ENCODE results near the gene SRRT. TPM values are rescaled to one million over a fixed set of nuclear protein-coding genes. Genes with fewer than 3 reads are reported as not detected.
A peak's percentile ranks its signal among the peaks of the same experiment; 100 is the strongest.

SRRT gene
- total and polyA plus RNA-seq, 10 of the 15 experiments (the other 5 are each of a cell fraction or from before 2014, with no cell fraction given), result 11.1 to 254 (median 111) TPM

- intact Hi-C loops (cut with micrococcal nuclease; ENCODE audit: unreplicated experiment), result loop anchor here (5.0 kb wide), 1 partner anchor 35 kb away; no protein-coding TSS in a partner anchor
- H3K9ac ChIP-seq (ENCODE audit: control insufficient read depth, insufficient read depth, low read length), result no peak overlapping the region; the same call in 1 of the 2 replicates
- peak overlapping the region; percentile 100 for H2AFZ ChIP-seq (ENCODE audit: control insufficient read depth, low read depth, low read length)
- H3K27ac ChIP-seq (ENCODE audit: control insufficient read depth, insufficient read depth), result no peak overlapping the region
- no peaks in the 10 kb centered on the region for H3K9me3 ChIP-seq (replicated peaks; ENCODE audit: control insufficient read depth, insufficient read depth, low read length)
- H4K20me1 ChIP-seq (ENCODE audit: control insufficient read depth, insufficient read depth), result no peaks in the 10 kb centered on the region
- no peaks in the 10 kb centered on the region for H3K79me2 ChIP-seq (ENCODE audit: control insufficient read depth, insufficient read depth, low read length)
- BruUV-seq (replicated peaks), result no TSS peak
- DNase-seq (ENCODE audit: low read depth, low spot score) (peak; percentile 31), FAIRE-seq (peak; percentile 59), ATAC-seq (peak; percentile 97)
- CTCF ChIA-PET, result no interaction called here
- in situ Hi-C loops (cut with MboI), result no loop called here
- RAD21 ChIA-PET (ENCODE audit: unreplicated experiment), result no interaction called here
- peak overlapping the region; percentile 98 for H3K4me2 ChIP-seq (ENCODE audit: control insufficient read depth, insufficient read depth)
- SMC1A ChIA-PET (ENCODE audit: uncharacterized antibody, unreplicated experiment), result no interaction called here
- POLR2A ChIA-PET, result no interaction called here
- H3K27me3 ChIP-seq (replicated peaks in 1 of 2; ENCODE audit: control insufficient read depth in 2 of 2, insufficient read depth in 2 of 2, low read length in 1 of 2), result no peaks in the 10 kb centered on the region
- 0 out of 2 replicates have a peak overlapping the region, but pooled peaks have one; percentile 5 for H3K4me3 ChIP-seq
- WGBS (ENCODE audit: insufficient coverage, insufficient replicate concordance, low lambda C conversion rate, missing lambda C conversion rate), result 19% methylated on average over 37 of the region's 37 CpGs
- no peaks in the 10 kb centered on the region for H3K36me3 ChIP-seq (ENCODE audit: control insufficient read depth in 2 of 2, insufficient read depth in 2 of 2, low read length in 1 of 2)
- no peaks in the 10 kb centered on the region; the same call in 1 of the 2 replicates for H3K4me1 ChIP-seq (ENCODE audit: control insufficient read depth, insufficient read depth, low read length)
- TF ChIP-seq, protein P1, sequence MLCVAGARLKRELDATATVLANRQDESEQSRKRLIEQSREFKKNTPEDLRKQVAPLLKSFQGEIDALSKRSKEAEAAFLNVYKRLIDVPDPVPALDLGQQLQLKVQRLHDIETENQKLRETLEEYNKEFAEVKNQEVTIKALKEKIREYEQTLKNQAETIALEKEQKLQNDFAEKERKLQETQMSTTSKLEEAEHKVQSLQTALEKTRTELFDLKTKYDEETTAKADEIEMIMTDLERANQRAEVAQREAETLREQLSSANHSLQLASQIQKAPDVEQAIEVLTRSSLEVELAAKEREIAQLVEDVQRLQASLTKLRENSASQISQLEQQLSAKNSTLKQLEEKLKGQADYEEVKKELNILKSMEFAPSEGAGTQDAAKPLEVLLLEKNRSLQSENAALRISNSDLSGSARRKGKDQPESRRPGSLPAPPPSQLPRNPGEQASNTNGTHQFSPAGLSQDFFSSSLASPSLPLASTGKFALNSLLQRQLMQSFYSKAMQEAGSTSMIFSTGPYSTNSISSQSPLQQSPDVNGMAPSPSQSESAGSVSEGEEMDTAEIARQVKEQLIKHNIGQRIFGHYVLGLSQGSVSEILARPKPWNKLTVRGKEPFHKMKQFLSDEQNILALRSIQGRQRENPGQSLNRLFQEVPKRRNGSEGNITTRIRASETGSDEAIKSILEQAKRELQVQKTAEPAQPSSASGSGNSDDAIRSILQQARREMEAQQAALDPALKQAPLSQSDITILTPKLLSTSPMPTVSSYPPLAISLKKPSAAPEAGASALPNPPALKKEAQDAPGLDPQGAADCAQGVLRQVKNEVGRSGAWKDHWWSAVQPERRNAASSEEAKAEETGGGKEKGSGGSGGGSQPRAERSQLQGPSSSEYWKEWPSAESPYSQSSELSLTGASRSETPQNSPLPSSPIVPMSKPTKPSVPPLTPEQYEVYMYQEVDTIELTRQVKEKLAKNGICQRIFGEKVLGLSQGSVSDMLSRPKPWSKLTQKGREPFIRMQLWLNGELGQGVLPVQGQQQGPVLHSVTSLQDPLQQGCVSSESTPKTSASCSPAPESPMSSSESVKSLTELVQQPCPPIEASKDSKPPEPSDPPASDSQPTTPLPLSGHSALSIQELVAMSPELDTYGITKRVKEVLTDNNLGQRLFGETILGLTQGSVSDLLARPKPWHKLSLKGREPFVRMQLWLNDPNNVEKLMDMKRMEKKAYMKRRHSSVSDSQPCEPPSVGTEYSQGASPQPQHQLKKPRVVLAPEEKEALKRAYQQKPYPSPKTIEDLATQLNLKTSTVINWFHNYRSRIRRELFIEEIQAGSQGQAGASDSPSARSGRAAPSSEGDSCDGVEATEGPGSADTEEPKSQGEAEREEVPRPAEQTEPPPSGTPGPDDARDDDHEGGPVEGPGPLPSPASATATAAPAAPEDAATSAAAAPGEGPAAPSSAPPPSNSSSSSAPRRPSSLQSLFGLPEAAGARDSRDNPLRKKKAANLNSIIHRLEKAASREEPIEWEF (IDR thresholded peaks at IDR 0.05; ENCODE audit: insufficient replicate concordance, low read depth, low read length), result no peak
- no peak for TF ChIP-seq BACH1 (IDR thresholded peaks at IDR 0.05; ENCODE audit: borderline replicate concordance)
- TF ChIP-seq, protein P2, sequence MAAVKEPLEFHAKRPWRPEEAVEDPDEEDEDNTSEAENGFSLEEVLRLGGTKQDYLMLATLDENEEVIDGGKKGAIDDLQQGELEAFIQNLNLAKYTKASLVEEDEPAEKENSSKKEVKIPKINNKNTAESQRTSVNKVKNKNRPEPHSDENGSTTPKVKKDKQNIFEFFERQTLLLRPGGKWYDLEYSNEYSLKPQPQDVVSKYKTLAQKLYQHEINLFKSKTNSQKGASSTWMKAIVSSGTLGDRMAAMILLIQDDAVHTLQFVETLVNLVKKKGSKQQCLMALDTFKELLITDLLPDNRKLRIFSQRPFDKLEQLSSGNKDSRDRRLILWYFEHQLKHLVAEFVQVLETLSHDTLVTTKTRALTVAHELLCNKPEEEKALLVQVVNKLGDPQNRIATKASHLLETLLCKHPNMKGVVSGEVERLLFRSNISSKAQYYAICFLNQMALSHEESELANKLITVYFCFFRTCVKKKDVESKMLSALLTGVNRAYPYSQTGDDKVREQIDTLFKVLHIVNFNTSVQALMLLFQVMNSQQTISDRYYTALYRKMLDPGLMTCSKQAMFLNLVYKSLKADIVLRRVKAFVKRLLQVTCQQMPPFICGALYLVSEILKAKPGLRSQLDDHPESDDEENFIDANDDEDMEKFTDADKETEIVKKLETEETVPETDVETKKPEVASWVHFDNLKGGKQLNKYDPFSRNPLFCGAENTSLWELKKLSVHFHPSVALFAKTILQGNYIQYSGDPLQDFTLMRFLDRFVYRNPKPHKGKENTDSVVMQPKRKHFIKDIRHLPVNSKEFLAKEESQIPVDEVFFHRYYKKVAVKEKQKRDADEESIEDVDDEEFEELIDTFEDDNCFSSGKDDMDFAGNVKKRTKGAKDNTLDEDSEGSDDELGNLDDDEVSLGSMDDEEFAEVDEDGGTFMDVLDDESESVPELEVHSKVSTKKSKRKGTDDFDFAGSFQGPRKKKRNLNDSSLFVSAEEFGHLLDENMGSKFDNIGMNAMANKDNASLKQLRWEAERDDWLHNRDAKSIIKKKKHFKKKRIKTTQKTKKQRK (IDR thresholded peaks at IDR 0.05; ENCODE audit: low read depth, low read length), result no peak
- peak; percentile 88 for TF ChIP-seq IKZF1 (conservative IDR thresholded peaks at IDR 0.05)
- TF ChIP-seq, protein P3, sequence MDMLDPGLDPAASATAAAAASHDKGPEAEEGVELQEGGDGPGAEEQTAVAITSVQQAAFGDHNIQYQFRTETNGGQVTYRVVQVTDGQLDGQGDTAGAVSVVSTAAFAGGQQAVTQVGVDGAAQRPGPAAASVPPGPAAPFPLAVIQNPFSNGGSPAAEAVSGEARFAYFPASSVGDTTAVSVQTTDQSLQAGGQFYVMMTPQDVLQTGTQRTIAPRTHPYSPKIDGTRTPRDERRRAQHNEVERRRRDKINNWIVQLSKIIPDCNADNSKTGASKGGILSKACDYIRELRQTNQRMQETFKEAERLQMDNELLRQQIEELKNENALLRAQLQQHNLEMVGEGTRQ (IDR thresholded peaks at IDR 0.05; ENCODE audit: borderline replicate concordance, low read depth, low read length), result peak; percentile 71
- peak; percentile 81 to 89 for TF ChIP-seq BHLHE40 (IDR thresholded peaks at IDR 0.05; ENCODE audit: borderline replicate concordance in 1 of 2, low read depth in 2 of 2, low read length in 1 of 2)
- TF ChIP-seq, protein P4, sequence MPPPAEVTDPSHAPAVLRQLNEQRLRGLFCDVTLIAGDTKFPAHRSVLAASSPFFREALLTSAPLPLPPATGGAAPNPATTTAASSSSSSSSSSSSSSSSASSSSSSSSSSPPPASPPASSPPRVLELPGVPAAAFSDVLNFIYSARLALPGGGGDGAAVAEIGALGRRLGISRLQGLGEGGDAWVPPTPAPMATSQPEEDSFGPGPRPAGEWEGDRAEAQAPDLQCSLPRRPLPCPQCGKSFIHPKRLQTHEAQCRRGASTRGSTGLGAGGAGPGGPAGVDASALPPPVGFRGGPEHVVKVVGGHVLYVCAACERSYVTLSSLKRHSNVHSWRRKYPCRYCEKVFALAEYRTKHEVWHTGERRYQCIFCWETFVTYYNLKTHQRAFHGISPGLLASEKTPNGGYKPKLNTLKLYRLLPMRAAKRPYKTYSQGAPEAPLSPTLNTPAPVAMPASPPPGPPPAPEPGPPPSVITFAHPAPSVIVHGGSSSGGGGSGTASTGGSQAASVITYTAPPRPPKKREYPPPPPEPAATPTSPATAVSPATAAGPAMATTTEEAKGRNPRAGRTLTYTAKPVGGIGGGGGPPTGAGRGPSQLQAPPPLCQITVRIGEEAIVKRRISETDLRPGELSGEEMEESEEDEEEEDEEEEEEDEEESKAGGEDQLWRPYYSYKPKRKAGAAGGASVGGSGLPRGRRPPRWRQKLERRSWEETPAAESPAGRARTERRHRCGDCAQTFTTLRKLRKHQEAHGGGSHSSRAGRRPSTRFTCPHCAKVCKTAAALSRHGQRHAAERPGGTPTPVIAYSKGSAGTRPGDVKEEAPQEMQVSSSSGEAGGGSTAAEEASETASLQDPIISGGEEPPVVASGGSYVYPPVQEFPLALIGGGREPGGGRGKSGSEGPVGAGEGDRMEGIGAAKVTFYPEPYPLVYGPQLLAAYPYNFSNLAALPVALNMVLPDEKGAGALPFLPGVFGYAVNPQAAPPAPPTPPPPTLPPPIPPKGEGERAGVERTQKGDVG (CRISPR knock-in tag; IDR thresholded peaks at IDR 0.05), result no peak
- peak; percentile 99 for TF ChIP-seq YY1 (IDR thresholded peaks at IDR 0.05; ENCODE audit: low read depth, low read length)
- TF ChIP-seq ASH2L (IDR thresholded peaks at IDR 0.05; ENCODE audit: borderline replicate concordance, low read depth), result no peak
Measured at GRCh38 chr7:100837099-100837836, 37.6 kb upstream of the SRRT start.
